ENCODE measurements around the gene KSR2. TPM values are rescaled to one million over a fixed set of nuclear protein-coding genes. Genes with fewer than 3 reads are reported as not detected.

The KSR2 gene
- total and polyA plus RNA-seq, 10 of the 15 experiments (the other 5 are each of a cell fraction or from before 2014, with no cell fraction given) = under 0.01 to 1.5 (median 0.01) TPM; not detected in 3

- no TSS peak for BruUV-seq (replicated peaks)
- POLR2A ChIA-PET = no interaction called here
- RAD21 ChIA-PET (ENCODE audit: unreplicated experiment) = no interaction called here
These were observed 498.0 kb downstream of the KSR2 start for GRCh38 chr12:117470804-117471203.

More at GRCh38 chr12:117470804-117471203, 498.0 kb downstream of the KSR2 start:
- WGBS (ENCODE audit: insufficient coverage, insufficient replicate concordance, low lambda C conversion rate, missing lambda C conversion rate) = 18% methylated on average over 2 of the region's 2 CpGs
- Histone ChIP-seq H3K79me2 (ENCODE audit: control insufficient read depth, insufficient read depth, low read length) (no peaks in the 10 kb centered on the region), H4K20me1 (ENCODE audit: control insufficient read depth, insufficient read depth) (no peaks in the 10 kb centered on the region), H2AFZ (ENCODE audit: control insufficient read depth, low read depth, low read length) (no peak overlapping the region), H3K27me3 (replicated peaks in 1 of 2; ENCODE audit: control insufficient read depth in 2 of 2, insufficient read depth in 2 of 2, low read length in 1 of 2) (no peaks in the 10 kb centered on the region; a peak in 1 of 4 replicates), H3K4me3 (no peak overlapping the region), H3K9me3 (replicated peaks; ENCODE audit: control insufficient read depth, insufficient read depth, low read length) (no peaks in the 10 kb centered on the region), H3K27ac (ENCODE audit: control insufficient read depth, insufficient read depth) (no peak overlapping the region), H3K4me1 (ENCODE audit: control insufficient read depth, insufficient read depth, low read length) (no peaks in the 10 kb centered on the region), H3K4me2 (ENCODE audit: control insufficient read depth, insufficient read depth) (no peak overlapping the region), H3K36me3 (ENCODE audit: control insufficient read depth in 2 of 2, insufficient read depth in 2 of 2, low read length in 1 of 2) (no peaks in the 10 kb centered on the region), H3K9ac (ENCODE audit: control insufficient read depth, insufficient read depth, low read length) (no peak overlapping the region)
- CTCF ChIA-PET = interaction anchor here (0.5 to 0.6 kb wide), 2 partner anchors 97 to 296 kb away, joined by 3 read pairs; no protein-coding TSS in a partner anchor
- TF ChIP-seq CTCF (IDR thresholded peaks at IDR 0.05 in 2 of 3, conservative IDR thresholded peaks at IDR 0.05 in 1 of 3; ENCODE audit: control insufficient read depth in 2 of 3, extremely low read depth in 1 of 3, insufficient read depth in 1 of 3, low read depth in 3 of 3, low read length in 3 of 3) (peak in 2 of 3 experiments; percentile 44 to 54; a peak in 4 of 6 replicates), ATF2 (IDR thresholded peaks at IDR 0.05; ENCODE audit: low read length) (no peak)
- ATAC-seq (no peak), DNase-seq (ENCODE audit: low read depth, low spot score) (no peak), FAIRE-seq (no peak)
- in situ Hi-C loops (cut with MboI) (no loop called here), intact Hi-C loops (cut with micrococcal nuclease; ENCODE audit: unreplicated experiment) (no loop called here)
- SMC1A ChIA-PET (ENCODE audit: uncharacterized antibody, unreplicated experiment) = no interaction called here

Data from GM12878 (cell line).